HL-60/S4 treated with phorbol 12-myristate 13-acetate at 8.2 ng/mL for 4 days and 3 days (cell line): ENCODE measurements around the gene NOL4L.
"Not testable (repeated sequence)": the region's sequence is repeated elsewhere in the genome, so short reads cannot be mapped to it uniquely, and the experiment has no call there.

Source experiments
- in situ Hi-C: fragments of 300-500 bp; cut with MboI; formaldehyde crosslinking; loops from 2 replicates; pipeline ENCODE4 v1.15.0; 2022; ENCODE audit warnings: low sequenced_read_pairs

Gene NOL4L

DNA sequence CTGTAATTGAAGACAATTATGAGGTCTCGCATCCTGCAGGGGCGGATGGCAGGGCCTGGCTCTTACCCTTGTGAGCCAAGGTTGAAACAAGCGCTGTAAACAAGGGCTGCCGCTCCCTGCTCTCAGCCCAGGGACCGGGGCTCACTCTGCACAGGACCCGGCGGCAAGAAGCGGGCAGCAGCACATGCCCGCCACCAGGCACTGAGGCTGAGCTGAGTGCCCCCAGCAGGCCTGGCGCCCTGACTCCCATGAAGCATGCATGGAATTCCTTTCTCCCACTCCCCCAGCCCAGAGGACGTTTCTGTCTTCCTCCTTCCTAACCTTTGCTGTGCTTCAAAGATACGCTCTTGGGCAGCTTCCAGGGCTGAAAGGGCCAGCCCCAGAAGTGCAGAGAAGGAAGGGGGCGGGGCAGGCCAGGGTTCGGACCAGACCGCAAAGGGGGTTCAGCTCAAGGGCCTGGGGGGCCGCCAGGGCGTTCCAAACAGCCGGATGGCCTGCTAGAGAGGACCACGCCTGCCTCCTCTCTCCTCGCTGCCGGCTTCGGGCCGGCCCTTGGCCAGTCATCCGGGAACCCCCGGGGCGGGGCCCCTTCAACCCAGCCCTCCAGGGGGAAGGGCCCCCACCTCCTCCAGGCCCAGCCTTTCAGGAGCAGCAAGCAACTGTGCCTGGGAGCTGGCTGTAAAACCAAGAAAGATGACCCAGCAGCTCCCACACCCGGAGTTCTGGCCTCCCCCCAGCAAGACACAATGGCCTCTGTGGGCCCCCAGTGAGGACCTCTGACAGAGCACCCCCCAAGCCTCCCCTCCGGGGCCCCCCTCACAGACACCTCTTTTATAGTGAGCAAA is 109.9 kb downstream of the NOL4L start:
- in situ Hi-C loops: no loop called here

DNA sequence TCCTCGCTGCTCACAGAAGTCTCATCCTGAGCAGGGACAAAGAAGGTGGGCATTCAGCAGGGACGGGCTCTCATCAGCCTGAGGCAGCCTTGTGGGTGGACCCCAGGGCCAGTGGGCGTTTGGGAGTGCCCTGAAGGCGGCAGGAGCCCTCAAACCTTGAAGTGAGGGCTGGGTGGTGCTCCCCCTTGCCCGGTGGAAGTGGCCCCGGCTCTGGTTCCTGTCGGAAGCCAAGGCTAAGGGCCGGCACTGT is 110.5 kb downstream of the NOL4L start:
- in situ Hi-C loops: no loop called here

DNA sequence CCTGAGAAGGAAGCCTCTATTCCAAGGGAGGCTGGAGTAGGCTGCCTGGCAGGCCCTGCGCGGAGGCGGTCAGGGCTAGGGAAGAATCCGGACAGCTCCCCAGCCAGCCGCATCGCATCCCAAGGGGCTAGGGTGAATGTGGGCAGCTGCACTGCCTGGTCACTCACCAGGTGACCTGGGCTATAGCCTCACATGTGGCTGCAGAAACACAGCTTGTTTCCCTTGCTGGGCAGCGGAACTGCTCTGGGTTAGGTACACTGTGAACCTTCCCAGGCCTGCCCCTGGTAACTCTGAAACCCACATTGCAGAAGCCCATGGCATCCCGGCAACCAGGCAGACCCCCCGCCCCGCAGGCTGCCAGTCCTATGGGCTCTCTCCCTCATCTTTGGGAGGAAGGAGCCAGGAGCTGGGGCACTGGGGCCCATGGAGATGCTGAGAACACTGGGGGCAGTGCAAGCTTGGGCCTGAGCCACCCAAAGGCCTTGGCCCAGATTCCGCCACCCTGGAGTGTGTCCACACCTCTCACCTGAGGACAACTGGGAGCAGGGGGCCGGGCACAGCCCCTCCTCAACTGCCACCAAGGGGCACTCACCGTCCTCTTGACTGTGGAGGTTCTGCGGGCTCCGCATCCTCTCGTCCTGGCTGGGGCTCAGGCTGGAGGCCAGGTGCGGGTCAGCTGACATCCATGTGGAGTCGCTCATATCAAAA is 111.0 kb downstream of the NOL4L start:
- in situ Hi-C loops: no loop called here

DNA sequence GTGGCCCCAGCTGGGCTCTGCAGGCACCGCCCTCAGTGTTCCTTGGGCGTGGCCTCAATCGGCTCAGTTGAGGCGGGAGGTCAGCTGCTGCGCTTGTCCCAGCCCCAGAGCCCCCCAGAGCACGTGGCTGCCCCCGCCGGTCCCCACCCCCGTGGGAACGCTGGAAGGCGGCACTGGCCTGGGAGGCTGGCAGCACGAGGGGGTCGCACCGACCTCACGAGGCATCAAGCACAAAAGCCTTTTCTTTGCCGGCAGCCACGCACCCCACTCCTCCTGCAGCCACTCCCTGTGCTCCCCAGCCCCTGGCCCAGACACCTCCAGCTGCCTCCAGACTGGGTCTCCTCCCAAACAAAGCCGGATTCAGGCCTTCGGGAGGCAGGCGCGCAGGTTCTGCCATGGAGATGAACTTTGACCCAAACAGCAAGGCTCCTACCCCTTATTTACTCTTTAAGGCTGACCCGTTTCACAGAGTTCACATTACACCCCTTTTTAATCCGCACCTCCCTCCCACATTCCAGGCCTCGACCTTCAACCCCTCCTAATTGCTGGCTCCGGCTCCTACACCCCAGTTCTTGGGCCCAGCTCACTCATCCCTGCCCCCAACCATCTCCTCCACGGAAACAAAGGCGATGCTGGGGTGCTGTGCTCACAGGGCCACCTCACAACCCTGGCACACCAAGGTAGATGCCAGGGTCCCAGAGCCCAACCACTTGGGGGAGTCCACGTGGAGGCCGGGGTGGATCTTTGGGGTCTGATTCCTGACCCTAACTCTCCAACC is 111.7 kb downstream of the NOL4L start:
- in situ Hi-C loops: no loop called here

DNA sequence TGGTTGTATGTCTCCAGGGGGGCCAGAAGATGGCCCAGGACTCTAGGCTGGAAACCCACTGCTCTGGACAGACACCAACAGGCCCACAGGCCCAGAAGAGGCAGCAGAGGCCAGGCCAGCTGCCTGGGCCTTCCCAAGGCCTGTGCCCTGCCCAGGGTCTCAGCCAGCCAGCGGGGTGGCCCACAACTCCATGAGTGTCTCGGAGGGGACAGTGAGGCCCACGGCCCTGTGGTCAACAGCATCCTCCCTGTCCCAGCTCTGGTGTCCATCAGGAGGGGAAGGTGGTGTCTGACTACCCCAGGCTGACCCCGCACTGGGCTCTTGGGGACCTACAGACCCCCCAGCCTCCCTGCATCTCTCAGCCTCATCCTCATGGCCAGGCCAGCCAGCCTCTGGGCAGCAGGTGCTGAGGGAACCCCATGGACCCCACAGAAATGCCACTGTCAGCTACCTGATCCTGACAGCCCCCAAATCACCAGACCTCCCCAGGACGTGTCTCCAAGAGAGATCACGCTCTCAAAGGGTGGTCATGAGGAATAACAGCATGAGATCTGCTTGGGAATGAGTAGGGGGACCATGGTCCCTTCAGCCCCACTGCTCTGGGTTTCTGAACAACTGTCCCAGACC is 112.4 kb downstream of the NOL4L start:
- in situ Hi-C loops: no loop called here

DNA sequence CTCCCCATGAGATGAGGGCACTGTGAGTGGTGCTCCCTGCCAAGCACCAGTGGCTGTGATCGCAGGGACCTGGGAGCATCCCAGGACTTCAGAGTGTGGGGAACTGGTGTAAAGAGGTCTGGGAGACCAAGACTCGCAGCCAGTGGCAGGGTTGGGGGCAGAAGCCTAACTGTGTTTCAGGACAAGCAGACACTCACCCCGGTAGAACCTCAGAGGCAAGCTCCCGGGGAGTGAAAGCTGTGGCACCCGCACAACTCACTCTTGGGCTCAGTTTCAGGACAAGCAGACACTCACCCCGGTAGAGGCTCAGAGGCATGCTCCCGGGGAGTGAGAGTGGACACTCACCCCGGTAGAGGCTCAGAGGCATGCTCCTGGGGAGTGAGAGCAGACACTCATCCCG is 114.2 kb downstream of the NOL4L start:
- in situ Hi-C loops: no loop called here

DNA sequence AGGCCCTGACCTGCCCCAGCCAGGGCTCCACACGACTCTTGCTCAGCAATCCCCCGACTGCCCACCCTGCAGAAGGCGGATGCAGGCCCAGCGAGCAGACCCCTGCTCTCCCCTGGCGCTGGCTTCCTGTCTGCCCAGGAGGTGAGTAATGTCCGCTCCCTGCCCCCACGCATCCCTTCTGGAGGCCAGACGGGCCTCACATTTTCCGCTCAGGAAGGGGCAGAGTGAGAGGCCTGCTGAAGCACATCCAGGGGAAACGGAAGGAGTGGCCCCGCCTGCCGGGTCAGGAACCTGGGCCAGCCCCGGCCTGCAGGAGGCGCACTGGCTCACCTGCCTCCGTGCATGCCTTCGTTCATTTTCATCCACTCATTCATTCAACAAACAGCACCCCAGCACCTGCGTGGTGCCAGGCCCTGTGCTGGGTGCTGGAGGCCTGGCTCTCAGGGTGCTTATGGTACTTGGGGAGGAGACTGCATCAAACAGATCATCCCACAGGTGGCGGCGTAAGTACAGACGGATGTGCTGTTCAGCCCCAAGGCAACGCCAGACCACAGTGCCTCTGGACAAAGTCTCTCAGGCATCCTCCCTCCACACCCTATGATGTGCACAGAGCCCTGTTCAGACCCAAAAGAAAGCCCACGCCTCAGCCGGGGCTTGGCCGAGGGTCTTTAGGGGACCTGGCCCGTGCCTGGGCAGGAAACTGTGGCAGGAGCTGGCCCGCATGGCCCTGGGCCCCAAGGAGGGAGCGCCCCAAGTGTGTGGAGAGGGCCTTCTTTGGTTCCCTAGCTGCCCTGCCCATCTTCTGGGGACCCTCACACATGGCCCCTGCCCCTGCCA is 114.9 kb downstream of the NOL4L start:
- in situ Hi-C loops: no loop called here

DNA sequence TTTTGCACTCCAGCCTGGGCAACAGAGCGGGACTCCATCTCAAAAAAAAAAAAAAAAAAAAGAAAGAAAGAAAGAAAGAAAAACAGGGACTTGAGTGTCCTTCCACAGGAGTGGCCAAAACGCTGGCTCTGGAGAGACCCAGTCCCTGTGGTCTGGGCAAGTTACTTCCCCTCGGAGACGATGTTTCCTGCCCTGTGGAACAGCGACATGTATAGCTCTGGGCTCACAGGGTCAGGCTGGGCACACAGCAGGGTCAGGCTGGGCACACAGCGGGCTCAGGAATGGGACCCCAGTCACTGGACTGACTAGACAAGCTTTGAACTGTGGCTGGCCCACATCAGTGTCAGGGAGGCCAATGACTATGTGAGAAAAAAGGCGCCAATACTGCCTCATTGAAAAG is 116.3 kb downstream of the NOL4L start:
- in situ Hi-C loops: no loop called here

DNA sequence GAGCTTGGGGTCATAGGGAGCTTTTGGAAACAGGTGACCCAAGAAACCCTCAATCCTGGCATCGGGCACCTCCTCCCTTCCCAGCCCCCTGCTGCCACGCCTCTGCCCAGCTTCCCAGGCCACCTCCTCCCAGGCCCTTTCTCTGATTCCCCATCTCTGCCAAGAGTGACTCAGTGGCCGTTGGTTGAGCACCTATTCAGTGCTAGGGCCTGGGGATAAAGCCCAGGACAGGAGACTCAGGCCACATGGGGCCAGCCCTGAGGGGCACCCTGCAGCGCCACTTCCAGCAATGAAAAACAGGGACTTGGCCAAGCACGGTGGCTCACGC is 116.9 kb downstream of the NOL4L start:
- in situ Hi-C loops: no loop called here

DNA sequence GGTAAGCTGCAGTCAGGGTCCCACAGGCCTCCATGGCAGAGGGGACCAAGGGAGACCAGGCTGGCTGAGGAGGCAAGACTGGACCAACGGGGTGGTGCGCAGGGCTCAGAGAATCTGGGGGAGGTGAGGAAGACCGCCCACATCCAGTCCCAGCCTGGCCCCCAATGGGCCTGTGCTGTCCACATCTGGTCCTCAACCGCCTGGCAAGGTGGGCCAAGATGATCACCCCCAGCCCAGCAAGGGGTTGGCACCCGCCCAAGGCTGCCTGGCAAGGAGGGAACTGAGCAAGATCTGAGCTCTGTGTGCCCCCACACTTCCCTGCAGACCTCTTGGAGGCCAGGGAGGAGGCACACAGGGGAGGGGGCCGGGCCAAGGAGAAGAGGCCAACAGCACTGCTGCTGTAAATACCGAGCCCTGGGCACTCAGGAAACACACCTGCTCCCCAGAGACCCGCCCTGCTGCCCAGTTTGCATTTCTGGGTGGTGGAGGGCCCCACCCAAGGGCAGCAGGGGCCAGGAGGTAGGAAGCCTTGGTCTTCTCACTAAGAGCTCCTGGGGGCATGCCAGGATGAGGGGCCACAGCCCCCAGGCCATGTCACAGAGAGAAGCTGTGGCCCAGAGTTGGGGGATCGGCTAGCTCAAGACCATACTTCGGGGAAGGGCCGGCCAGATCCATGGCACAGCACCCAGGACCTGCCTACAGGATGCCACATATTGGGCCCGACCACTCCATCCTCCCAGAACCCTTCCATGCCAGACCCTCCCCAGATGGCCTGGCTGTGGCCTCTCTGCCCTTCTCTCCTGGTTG is 117.4 kb downstream of the NOL4L start:
- in situ Hi-C loops: no loop called here

DNA sequence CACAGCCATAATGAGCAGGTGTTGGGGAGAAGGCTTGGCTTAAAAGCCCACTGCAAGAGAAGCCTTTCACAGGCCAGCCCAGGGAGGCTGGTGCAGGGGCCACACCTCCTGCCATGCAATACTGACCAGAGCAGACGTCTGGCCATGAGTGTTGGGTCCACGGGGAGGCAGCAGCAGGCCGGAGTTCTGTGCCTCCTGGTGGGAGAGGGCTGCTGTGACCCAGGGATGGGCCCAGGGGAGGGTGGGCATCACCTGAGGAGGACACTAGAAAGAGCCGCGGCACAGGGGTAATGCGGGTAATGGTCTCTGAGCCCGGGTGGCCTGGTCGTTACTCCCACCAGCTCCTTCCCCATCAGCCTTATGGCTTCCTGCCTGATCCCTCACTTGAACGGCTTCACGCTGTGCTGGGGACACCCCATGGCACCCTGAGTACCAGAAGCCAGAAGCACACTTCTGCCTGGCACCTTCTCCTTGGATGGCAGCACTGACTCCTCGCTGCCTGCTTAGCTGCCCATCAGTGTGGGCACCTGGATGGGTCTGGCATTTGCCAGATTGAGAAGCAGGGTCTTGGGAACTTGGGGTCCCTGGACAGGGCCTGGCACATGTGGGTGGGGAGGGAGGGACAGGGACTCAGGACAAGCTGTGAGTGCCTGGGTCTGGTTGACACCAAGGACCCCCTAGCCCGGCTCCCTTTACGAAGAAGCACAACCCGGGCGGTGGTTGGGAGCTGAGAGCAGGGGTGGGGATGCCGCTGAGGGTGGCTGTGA is 118.2 kb downstream of the NOL4L start:
- in situ Hi-C loops: no loop called here

DNA sequence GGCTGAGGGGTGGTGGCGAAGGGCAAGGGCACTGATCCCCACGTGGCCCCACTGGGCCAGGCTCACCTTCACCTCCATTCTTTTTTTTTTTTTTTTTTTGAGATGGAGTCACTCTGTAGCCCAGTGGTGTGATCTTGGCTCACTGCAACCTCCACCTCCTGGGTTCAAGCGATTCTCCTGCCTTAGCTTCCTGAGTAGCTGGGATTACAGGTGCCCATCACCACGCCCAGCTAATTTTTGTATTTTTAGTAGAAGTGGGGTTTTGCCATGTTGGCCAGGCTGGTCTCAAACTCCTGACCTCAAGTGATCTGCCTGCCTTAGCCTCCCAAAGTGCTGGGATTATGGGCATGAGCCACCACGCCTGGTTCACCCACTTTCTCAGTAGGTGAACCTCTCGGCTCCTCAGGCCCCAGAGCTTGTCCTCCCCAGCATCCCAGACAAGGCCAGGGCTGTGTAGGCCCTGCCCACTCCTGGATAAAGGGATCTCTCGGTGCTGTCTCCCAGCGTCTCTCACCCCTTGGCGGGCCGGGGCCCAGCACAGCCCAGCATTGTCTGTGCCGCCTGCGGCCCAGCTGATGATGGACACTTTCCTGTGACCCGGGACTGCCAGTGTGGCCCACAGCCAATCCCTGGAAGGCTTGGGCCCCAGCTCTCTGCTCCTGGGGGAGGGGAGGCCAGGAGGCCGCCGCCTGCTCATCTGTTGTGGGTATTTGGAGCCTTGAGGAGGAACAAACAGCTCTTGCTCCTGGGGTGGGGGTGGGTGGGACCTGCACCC is 119.0 kb downstream of the NOL4L start:
- in situ Hi-C loops: not testable (repeated sequence)

DNA sequence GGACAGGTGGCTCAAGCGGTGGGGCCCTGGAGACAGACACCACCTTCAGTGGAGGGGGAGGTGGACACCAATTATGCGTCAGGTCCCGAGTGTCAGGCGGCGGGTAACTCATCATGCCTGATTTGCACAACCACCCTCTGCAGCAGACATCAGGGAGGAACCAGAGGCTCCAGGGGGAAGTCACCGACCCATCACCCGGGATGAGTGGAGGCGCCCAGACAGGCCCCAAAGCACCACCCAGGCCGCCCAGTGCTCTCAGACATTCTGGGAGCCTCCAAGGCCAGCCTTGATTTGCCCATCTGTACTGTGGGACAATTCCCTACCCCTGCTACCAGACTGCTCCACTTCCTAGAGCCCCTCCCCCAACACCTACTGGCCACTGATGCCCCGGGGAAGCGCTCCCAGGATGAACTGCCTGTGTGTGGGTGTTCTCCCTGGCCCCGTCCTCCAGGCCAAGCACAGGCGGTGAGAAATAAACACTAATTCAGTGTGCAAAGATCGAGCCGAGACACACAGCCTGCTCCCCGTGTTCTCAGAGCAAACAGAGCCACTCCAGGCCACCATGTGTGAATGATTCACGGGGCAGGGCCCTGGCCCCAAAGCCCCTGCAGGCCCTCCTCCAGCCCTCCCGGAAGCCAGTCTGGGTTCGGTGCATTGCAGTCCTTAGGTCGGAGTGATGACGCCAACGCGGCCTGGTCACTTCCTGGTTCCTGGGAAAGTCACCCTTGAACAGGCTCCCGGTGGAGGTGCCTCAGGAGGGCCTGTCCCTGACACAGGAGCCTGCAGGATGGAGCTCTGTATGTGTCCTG is 119.8 kb downstream of the NOL4L start:
- in situ Hi-C loops: no loop called here

DNA sequence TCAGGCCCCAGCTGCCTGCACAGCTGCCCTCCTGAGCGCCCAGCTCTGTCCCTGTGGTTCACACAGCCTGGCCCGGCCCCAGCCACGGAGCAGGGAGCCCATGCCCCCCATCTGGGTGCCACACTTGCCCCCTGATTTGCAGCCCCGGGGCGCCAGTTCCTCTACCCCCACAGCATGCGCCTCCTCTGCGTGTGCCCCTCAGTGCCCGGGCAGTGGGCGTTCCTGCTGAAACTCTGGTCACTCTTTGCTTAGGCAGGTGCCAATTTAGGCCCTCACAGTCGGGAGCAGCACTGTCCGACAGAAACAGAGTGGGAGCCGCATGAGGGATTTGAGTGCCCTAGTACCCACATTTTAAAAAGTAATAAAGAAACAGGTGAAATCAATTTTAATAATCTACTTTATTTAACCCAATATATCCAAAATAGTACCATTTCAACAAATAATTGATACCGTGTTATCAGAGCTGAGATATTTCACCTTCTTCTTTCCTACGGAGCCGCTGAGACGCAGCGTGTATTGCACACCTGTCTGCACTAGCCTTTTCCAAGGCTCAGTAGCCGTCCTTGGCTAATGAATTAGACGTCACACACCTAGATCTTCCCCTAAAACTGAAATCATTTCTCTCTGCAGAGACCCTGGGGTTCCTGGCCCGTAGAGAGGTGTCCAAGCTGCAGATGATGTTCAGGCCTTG is 120.6 kb downstream of the NOL4L start:
- in situ Hi-C loops: no loop called here

DNA sequence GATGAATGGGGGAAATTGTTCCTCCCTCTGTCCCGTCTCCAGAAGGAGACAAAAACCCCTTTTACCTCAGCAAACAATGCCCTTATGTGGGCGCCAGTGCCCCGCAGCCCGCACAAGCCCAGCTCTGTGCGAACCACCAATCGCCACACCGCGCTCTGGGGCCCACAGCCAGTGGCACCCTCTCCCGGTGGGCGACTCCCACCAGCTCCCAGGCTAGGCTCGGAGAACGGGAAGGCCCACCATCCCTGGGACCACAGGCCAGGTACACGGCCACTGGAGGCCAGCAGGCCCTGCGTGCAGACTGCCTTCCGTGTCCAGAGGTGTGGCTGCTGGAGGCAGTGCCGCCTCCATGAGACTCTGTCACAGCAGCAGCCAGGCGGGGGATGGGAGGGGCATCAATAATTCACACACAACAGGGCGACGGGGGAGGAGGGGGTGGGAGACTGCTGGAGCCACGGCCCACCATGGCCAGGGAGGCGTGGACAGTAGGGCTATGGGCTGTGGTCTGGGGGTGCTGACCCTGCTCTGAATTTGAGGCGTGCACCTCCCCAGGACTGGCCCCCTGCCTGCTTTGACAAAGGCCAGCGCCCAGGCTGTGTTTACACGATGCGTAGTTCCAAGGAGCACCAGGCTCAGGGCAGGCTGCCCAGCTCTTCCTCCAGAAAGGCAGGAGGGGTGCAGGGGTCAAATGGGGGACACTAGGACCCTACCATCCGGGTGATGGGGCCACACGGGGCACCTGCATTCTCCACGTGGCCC is 121.3 kb downstream of the NOL4L start:
- in situ Hi-C loops: no loop called here

DNA sequence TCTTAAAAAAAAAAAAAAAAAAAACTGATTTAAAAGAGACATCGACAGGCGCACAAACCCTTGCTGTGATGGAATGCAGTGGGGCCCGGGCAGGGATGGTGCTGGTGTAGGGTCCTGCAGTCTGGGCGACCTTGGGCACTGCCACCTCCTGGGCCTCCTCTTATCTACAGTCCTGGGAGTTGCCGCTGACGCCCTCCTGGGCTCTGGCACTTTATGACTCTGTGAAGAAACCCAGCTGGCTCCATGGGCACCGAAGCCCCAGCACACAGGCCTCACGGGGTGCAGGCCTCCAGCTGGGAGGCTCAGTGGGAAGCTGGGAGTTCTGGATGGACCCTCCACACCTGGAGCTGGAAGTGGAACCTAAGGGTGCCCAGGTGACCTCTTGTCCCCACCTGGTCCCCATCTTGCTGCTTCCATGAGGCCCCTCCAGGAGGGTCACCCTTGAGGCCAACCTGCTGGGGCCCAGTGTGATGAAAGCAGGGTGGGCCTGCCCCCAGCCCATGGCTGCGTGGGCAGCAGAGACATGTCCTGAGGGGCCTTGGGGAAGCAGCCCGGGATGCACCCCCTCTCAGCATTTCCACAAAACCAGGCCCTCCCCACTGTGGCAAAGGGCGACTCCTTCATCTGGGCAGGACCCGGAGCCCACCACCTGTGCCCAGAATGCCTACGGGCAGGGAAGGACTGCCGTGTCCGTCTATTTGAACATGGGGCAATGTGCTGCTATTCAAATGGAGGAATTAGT is 122.1 kb downstream of the NOL4L start:
- in situ Hi-C loops: no loop called here
